ENCODE results near the gene SLC22A23. TPM values are rescaled to one million over a fixed set of nuclear protein-coding genes. Genes with fewer than 3 reads are reported as not detected.

Gene SLC22A23
- total RNA-seq, 1 donor from 2014 or later: 27.8 TPM

DNA sequence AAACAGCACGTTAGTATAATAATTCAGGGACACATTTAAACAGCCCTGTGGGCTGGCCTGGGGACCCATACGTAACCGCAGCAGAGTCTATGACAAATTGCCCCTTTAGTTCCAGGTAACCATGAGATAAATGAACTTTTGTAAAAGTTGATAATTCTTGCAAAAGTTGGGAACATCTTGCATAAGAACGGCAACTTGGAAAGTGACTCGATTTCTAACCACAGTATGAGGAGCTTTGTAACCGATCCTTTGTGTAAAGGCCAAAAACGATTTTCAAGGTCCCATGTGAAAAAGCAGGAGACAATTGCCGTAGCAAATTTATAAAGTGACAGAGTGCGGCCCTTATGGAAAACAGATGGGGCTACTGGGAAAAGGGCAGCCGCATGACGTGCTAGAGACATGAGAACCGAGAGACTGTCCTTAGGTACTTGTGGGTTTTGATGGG, 116.5 kb downstream of the SLC22A23 start:
- no peaks in the 10 kb centered on the region for H3K9me3 ChIP-seq
- H3K27me3 ChIP-seq (ENCODE audit: low read depth): no peaks in the 10 kb centered on the region
- peak overlapping the region; percentile 44 for H3K27ac ChIP-seq
- H3K4me3 ChIP-seq: no peak overlapping the region
- no peak for DNase-seq
- intact Hi-C loops (cut with DNase I): no loop called here
- no peaks in the 10 kb centered on the region for H3K36me3 ChIP-seq
- H3K4me1 ChIP-seq: peaks cover 33% of the 10 kb centered on the region
- no peak for ATAC-seq
- TF ChIP-seq, protein P1, sequence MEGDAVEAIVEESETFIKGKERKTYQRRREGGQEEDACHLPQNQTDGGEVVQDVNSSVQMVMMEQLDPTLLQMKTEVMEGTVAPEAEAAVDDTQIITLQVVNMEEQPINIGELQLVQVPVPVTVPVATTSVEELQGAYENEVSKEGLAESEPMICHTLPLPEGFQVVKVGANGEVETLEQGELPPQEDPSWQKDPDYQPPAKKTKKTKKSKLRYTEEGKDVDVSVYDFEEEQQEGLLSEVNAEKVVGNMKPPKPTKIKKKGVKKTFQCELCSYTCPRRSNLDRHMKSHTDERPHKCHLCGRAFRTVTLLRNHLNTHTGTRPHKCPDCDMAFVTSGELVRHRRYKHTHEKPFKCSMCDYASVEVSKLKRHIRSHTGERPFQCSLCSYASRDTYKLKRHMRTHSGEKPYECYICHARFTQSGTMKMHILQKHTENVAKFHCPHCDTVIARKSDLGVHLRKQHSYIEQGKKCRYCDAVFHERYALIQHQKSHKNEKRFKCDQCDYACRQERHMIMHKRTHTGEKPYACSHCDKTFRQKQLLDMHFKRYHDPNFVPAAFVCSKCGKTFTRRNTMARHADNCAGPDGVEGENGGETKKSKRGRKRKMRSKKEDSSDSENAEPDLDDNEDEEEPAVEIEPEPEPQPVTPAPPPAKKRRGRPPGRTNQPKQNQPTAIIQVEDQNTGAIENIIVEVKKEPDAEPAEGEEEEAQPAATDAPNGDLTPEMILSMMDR (IDR thresholded peaks at IDR 0.05): no peak

DNA sequence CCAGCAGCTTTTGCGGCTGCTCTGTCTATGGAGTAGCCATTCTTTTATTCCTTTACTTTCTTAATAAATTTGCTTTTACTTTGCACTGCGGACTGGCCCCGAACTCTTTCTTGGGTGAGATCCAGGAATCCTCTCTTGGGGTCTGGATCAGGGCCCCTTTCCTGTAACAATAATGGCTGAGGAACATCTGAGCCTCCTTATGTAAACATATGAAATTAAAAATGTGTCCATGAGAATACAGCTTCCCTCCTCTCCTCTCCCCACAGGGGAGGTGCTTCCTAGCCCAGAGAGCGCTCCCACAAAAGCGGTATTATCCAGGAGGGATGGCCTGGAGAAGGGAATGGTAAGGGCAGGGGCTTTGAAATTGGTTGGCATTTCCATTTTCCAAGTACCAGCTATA, 117.0 kb downstream of the SLC22A23 start:
- ATAC-seq: no peak
- Histone ChIP-seq H3K4me1 (peaks cover 28% of the 10 kb centered on the region), H3K9me3 (no peaks in the 10 kb centered on the region), H3K4me3 (no peak overlapping the region), H3K27ac (no peak overlapping the region), H3K27me3 (ENCODE audit: low read depth) (no peaks in the 10 kb centered on the region), H3K36me3 (no peaks in the 10 kb centered on the region)
- TF ChIP-seq, protein P1 (IDR thresholded peaks at IDR 0.05): no peak
- intact Hi-C loops (cut with DNase I): no loop called here
- no peak for DNase-seq

DNA sequence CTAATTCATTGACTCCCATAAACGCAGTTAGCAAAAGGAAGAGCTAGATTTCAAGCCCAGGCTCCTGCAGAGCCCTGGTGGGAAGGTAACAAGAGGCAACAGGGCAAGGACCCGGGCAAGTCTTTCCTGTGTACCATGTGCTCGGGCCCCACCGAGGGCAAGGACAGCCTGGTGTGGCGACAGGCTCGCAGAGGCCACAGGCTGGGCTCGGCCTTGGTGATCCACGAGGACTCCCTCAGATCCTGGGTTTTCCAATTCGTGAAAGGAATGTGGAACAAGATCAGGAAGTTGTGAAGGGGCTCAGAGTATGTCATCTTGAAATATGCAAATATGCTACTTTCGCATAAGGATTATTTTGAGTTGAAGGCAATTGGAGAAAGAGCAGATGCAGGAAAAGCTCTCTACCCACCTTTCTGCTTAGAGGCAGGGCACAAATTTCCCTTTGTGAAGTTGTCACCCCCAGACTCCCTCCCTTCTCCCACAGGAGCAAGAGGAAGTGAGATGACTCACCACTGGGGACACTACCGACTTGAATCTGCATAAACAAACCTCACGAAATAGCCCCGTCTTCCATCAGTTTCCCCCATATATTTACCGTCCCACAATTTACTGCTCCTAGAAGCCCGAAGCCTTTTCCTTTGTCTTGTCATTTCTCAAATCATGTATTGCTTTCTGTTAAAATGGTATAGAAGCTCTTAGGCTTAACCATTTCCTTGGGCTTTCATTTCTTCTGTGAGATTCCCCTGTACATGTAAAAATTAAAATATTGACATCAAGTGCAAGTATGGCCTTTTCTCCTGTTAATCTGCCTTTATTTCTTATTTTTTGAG, 119.1 kb downstream of the SLC22A23 start:
- no peaks in the 10 kb centered on the region for H3K27me3 ChIP-seq (ENCODE audit: low read depth)
- H3K4me1 ChIP-seq: peaks cover 30% of the 10 kb centered on the region
- no peaks in the 10 kb centered on the region for H3K36me3 ChIP-seq
- no peaks in the 10 kb centered on the region for H3K9me3 ChIP-seq
- DNase-seq: no peak
- H3K4me3 ChIP-seq: no peak overlapping the region
- H3K27ac ChIP-seq: peak overlapping the region; percentile 31
- intact Hi-C loops (cut with DNase I): no loop called here
- ATAC-seq: peak; percentile 43 to 55
- TF ChIP-seq, protein P1 (IDR thresholded peaks at IDR 0.05): peak; percentile 10

DNA sequence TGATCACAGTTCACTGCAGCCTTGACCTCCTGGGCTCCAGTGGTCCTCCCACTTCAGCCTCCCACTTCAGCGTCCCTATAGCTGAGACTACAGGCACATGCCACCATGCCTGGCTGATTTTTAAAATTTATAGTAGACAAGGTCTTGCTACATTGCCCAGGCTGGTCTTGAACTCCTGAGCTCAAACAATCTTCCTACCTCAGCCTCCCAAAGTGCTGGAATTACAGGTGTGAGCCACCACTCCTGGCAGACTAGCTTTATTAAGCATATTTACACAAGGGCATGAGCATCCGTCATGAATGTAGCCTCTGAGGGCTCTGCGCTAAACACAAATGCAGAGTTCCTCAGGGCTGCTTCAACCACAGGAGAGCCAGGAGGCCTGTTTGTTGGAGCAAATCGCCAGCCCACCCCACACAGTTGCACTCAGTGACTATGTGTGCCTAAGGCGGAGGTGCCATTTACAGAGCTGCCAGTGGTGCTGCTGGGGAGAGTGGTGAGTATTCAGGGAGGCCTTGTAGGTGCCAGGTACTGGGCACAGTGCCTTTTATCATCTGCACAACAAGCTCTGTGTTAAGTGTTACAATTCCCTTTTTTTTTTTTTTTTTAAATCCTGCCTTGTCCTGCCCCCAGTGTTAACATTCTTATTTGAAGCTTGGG, 119.9 kb downstream of the SLC22A23 start:
- ATAC-seq (no peak), DNase-seq (no peak)
- no peaks in the 10 kb centered on the region for H3K36me3 ChIP-seq
- no peak overlapping the region for H3K4me3 ChIP-seq
- peaks cover 30% of the 10 kb centered on the region for H3K4me1 ChIP-seq
- no peaks in the 10 kb centered on the region for H3K27me3 ChIP-seq (ENCODE audit: low read depth)
- no peaks in the 10 kb centered on the region for H3K9me3 ChIP-seq
- intact Hi-C loops (cut with DNase I): no loop called here
- TF ChIP-seq, protein P1 (IDR thresholded peaks at IDR 0.05): no peak
- H3K27ac ChIP-seq: peak overlapping the region; percentile 31

DNA sequence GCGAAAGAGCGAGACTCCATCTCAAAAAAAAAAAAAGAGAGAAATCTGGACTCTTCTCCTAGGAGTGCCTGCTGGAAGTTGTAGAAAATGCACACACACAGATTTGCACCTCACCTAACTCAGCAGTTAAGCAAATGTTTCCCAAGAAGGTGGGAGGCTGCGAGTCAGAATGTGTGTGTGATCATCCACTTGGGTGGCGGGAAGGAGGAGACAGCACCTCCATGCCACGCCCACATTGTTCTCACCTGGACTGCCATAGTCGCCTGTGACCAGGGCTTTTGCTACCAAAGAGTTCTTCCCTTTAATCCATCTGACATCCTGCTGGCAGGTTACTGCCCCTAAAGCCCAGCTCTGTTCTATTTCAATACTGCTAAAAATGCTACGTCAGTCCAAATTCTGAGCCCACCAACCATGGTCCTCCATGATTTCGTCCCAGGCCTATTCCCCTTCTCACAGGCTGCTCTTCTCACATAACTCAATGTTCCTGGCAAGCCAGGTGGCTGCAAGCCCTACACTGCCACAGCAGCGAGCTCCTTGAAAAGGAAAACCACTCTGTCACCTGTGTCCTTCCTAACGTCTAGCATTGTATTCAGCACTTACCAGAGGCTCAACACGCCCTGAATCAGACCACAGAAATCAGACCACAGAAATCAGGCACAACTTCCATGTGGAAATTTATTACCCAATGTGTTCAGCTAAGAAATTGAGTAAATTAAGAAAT, 120.6 kb downstream of the SLC22A23 start:
- Histone ChIP-seq H3K4me3 (no peak overlapping the region), H3K27ac (no peak overlapping the region), H3K27me3 (ENCODE audit: low read depth) (no peaks in the 10 kb centered on the region), H3K4me1 (peaks cover 30% of the 10 kb centered on the region), H3K9me3 (no peaks in the 10 kb centered on the region), H3K36me3 (no peaks in the 10 kb centered on the region)
- DNase-seq (no peak), ATAC-seq (no peak)
- TF ChIP-seq, protein P1 (IDR thresholded peaks at IDR 0.05): no peak
- intact Hi-C loops (cut with DNase I): no loop called here
